HG03135 (cell line): ENCODE results near the gene ACTRT2.

Source experiments
- ATAC-seq: cut with Tn5 transposase; IDR thresholded peaks from one replicate; pipeline ENCODE4 v1.9.1; 2021; ENCODE audit warnings: mild to moderate bottlenecking, moderate library complexity; ENCODE audit not compliant: unreplicated experiment

The ACTRT2 gene

DNA sequence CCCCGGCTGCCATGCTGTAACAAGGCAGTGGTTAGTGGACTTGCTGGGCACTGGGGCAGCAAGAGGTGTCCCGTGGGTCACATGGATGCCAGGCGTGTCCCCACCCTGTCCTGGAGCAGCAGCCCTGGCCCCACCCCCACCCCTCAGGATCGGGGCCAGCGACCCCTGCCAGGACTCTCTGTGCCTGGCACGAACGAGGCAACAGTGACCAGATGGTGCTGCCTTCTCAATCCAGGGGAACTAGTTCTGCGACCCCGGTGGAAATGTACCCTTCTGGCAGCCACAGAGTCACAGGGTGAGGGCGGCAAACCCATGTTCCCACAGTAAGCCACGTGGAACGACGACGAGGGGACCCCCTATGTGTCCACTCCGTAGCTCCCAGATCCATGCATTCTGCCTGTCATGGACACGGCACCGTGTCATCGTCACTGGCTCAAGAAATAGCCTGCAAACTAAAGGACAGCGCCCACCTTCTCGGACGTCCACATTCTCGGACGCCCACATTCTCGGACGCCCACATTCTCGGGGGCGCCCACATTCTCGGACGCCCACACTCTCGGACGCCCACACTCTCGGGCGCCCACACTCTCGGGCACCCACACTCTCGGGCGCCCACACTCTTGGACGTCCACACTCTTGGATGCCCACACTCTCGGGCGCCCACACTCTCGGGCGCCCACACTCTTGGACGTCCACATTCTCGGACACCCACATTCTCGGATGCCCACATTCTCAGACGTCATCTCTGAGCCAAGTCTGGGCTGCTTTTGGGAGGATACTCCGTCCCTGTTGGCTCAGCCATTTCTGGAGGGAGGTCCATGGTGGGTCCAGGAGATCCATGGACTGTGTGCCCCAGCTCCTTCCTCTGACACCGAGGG, 19.6 kb upstream of the ACTRT2 start:
- ATAC-seq: no peak

DNA sequence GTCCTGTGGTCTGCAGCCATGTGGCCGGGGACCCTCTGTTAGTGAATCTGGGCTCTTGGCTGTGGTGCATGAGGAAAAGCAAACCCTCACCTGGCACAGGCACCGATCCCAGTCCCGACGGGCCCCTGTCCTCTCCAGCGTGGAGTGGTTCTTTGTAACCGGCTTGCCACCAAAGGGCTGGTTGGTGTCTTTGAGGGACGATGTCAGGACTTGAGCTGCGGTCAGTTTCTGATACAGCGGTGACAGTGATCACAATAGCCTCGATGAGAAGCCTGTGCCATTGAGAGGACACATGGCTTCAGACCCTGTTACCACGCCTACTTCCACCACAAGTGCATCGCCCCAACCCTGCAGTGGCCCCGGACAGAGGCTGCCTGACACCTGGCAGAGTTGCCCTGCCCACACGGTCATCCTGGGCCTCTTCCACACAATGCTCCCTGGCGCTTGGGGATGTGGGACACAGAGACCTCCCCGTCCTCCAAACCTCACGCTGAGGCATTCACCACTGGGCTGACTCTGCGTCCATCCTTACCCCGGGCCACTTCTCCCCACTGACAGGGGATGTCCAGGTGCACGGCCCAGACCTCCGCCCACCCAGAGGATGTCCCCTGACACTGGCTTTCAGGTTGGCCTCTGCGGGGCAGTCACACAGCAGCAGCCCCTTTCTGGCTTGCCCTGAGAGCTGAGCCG, 18.8 kb upstream of the ACTRT2 start:
- ATAC-seq: no peak

GRCh38 chr1:3003039-3003940, 18.0 kb upstream of the ACTRT2 start:
- ATAC-seq: no peak

GRCh38 chr1:3003941-3004270, 17.4 kb upstream of the ACTRT2 start:
- ATAC-seq: no peak

DNA sequence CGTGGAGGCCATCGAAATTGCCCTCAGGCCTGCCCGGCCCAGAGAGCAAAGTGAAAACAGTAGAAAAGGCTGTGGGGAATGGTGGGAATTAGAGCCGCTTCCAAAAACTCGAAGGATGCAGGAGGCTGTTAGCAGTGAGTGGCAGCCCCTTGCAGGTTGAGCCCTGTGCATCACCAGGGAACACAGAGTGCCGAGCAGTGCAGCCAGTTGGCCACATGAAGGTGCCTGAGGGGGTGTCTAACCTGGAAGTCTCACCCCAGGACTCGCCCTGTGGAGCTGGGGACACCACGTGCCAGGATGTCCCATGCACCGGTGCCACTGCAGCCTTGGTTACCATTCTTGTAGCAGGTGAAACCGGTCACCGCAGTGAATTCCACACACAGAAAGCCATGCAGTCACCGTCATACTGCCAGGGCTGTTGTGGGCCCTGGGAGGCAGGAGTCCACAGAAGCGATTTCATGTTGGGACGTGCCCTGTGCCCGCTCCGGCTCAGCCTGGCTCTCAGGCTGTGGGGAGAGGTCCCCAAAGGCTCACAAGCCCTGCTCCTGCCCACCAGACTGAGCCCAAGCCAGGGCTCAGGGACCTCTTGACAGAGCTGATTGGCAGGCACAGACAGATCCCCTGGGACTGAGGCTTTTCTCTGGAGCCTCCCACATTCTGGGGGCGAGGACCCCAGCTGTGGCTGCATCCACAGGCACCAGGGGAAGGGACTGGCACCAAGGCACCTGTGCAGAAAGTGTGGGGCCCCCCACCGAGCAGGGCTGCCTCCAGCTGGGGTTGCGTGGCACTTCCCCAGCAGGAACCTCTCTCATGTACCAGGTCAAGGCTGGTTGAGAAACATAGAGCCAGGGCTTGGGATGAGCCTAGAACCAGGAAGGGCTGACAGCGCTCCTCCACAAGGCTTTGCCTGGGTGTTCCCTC, 16.7 kb upstream of the ACTRT2 start:
- no peak for ATAC-seq

DNA sequence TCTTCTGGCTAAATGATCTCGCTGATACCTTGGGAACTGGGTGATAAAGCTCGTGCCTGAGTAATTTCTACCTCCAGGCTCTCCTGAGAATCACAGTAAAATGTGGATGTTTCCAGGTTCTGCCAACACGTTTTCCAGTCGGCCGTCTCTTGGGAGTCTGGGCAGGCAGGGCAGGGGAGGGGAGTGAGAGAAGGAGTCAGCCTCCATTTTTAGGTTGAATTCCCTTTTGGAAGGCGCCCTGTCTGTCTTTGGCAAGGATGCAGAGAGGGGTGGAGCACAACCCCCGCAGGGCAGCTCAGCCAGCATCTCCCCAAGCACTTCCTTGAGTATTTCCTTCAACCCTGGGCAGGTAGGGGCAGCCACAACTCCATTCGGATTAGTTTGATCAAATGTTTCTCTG, 15.5 kb upstream of the ACTRT2 start:
- ATAC-seq: no peak

- no peak for ATAC-seq
These were observed 13.7 kb upstream of the ACTRT2 start for GRCh38 chr1:3007298-3008147.

DNA sequence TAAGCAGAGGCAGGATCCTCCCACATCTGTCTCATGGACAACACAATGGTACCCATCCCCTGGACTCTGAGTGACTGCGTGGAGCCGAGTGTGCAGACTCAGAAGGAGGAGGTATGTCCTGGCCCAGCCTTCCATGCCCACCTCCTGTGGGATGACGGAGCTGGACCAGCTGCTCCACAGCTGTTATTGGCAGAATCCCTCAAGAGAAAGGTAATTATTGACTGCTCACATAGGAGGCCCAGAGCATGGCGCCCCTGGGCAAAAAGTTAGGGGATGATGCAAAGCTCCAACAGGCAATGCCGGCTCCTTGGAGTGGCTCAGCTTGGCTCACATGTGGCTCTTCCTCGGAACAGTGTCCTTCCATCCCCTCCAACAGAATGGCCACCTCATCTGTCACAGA, 12.2 kb upstream of the ACTRT2 start:
- ATAC-seq: no peak

GRCh38 chr1:3009556-3009955, 11.7 kb upstream of the ACTRT2 start:
- ATAC-seq: no peak

DNA sequence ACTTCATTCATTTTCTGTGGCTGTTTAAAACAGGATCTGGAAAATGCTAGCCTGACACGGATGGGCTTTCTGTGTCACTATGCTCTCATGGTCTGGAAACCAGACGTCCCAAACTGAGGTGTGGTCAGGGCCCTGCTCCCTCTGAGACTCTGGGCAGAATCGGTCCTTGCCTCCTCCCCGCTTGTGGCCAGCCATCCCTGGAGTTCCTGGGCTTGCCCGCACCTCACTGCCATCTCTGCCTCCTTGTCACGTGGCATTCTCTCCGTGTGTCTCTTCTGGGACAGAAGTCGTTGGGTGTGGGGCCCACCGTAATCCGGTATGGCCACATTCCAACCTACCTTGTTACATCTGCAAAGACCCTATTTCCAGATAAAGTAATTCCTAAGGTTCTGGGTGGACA, 10.1 kb upstream of the ACTRT2 start:
- ATAC-seq: no peak

DNA sequence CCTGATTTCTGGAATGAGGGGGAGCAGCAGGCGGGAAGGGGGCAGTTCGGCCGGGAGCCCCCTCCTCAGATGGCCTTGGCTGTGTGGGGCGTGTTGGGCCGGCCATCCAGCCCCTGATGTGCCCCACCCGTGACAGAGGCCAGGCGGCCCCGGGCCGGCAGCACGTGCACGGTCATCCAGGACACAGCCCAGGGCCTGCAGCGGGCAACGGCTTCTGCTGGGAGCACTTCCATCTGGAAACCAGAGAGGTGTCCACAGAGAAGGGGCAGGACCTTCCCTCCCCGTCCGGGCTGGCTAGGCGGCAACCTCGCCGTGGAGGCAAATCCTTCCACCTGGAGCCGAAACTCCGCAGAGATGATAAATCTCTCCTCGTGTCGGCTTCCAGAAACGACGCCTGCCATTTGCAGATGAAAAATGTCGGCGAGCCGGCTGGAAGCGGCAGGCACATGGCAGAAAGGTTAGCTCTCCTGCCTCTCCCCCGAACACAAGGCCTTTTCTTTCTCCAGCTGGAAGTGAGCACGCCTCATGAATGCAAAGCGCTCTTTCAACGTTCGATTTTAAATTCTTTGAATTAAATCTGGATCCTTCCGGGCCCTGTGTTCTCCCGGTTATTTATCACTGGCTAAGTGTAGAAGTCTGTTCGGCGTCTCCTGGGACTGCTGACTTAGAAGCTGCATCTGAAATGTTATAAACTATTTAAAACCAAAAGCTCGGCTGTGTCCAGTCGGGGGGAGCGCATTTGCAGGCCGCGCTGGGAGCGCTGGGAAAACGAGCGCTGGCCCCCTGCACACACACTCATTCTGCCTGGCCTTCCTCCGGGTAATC, 9.4 kb upstream of the ACTRT2 start:
- ATAC-seq: no peak

- ATAC-seq: no peak
These were observed 8.6 kb upstream of the ACTRT2 start for GRCh38 chr1:3012456-3013291.

- ATAC-seq: no peak
These were observed 7.8 kb upstream of the ACTRT2 start for GRCh38 chr1:3013371-3014049.

- no peak for ATAC-seq
These were observed 7.2 kb upstream of the ACTRT2 start for GRCh38 chr1:3014050-3014440.

DNA sequence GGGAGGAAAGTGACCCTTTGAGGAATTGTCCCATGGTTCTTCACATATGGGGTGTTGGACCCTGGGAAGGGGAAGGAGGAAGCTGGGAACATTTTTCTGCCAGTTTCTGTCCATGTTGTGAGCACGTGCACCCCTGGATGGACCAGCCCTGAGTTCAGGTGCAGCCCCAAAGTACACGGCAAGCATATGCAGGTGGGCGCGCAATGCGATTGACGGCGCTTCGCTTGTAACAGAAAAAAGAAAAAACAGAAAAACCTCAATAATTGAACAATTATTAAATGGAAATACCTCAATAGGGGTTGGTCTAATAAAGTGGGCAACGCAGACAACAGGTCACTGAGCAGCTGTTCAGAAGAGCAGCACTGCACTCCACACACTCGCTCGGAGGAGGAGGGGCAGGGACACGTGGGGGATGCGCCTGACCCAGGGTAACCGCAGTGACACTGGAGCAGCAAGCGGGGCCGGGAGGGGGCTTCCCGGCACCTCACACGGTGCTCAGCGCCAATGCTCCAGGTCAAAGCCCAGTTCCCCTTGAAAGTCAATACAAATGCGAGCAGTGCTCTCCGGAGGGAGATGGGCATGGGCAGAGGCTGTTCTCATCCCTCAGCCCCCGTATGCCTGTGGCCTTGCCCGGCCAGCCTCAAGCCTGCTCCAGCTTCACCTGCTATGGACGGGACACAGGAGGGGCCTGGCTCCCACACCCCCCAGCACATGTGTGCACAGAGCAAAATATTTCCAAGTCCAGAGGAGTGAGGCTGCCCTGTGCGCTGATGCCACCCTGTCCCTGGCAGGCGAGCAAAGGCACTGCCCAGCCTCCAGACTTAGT, 6.6 kb upstream of the ACTRT2 start:
- no peak for ATAC-seq

GRCh38 chr1:3015269-3015635, 6.0 kb upstream of the ACTRT2 start:
- ATAC-seq: no peak
